KMS-11 (cell line): ENCODE data around the gene PRKCZ.

Experiments used
- H2AFZ ChIP-seq: fragments of 200-600 bp; sonication (generic); 2 replicates; pipeline ENCODE4 v1.6.1; 2016; ENCODE audit warnings: antibody characterized with exemption, mixed run types, low read depth
- H3K27ac ChIP-seq: fragments of 200-600 bp; sonication (generic); 2 replicates; pipeline ENCODE4 v1.6.1; 2016; ENCODE audit warnings: mild to moderate bottlenecking, mixed run types
- H3K27me3 ChIP-seq: fragments of 200-600 bp; sonication (generic); 2 replicates; pipeline ENCODE4 v1.6.1; 2017; ENCODE audit warnings: mild to moderate bottlenecking, low read depth, mixed run types, moderate library complexity; ENCODE audit not compliant: insufficient read depth
- H3K36me3 ChIP-seq: fragments of 200-600 bp; sonication (generic); 2 replicates; pipeline ENCODE4 v1.6.1; 2017; ENCODE audit warnings: mild to moderate bottlenecking, mixed run types; ENCODE audit not compliant: insufficient read depth
- H3K4me1 ChIP-seq: fragments of 200-600 bp; sonication (generic); 2 replicates; pipeline ENCODE4 v1.6.1; 2016; ENCODE audit warnings: mild to moderate bottlenecking, low read depth, mixed run types; ENCODE audit not compliant: poor library complexity, severe bottlenecking
- H3K4me2 ChIP-seq: fragments of 200-600 bp; sonication (generic); 2 replicates; pipeline ENCODE4 v1.7.0; 2016; ENCODE audit warnings: mild to moderate bottlenecking, mixed run types
- H3K4me3 ChIP-seq: fragments of 200-600 bp; sonication (generic); IDR thresholded peaks from 2 replicates; pipeline ENCODE4 v1.6.1; 2017; ENCODE audit warnings: low read depth, low read length, mixed read lengths; ENCODE audit not compliant: insufficient read depth
- H3K79me2 ChIP-seq: fragments of 200-600 bp; sonication (generic); 2 replicates; pipeline ENCODE4 v1.6.1; 2016; ENCODE audit warnings: low read depth, mixed run types; ENCODE audit not compliant: insufficient read depth
- H3K9ac ChIP-seq: fragments of 200-600 bp; sonication (generic); 2 replicates; pipeline ENCODE4 v1.6.1; 2016; ENCODE audit warnings: mild to moderate bottlenecking, mixed run types
- H4K20me1 ChIP-seq: fragments of 200-600 bp; sonication (generic); 2 replicates; pipeline ENCODE4 v1.6.1; 2016; ENCODE audit warnings: mild to moderate bottlenecking, mixed run types; ENCODE audit not compliant: insufficient read depth
- CTCF ChIP-seq: fragments of 200-600 bp; sonication (generic); conservative IDR thresholded peaks from 2 replicates; pipeline ENCODE4 v1.6.1; 2017; ENCODE audit warnings: low read depth, mild to moderate bottlenecking, antibody characterized with exemption, low read length, moderate library complexity, mixed read lengths

PRKCZ gene

GRCh38 chr1:2082064-2082463 is 31.9 kb downstream of the PRKCZ start:
- no peaks in the 10 kb centered on the region for H3K4me1 ChIP-seq
- no peak for TF ChIP-seq CTCF
- no peak overlapping the region for H2AFZ ChIP-seq
- no peak overlapping the region for H3K9ac ChIP-seq
- H3K4me2 ChIP-seq = no peak overlapping the region
- no peak overlapping the region for H3K4me3 ChIP-seq
- H4K20me1 ChIP-seq = no peaks in the 10 kb centered on the region
- H3K27ac ChIP-seq = no peak overlapping the region
- H3K79me2 ChIP-seq = no peaks in the 10 kb centered on the region
- no peaks in the 10 kb centered on the region for H3K36me3 ChIP-seq
- H3K27me3 ChIP-seq = peaks cover 38% of the 10 kb centered on the region

- no peak overlapping the region for H3K4me3 ChIP-seq
- H3K27ac ChIP-seq = no peak overlapping the region
- H3K4me1 ChIP-seq = no peaks in the 10 kb centered on the region
- no peaks in the 10 kb centered on the region for H4K20me1 ChIP-seq
- TF ChIP-seq CTCF = no peak
- no peaks in the 10 kb centered on the region for H3K79me2 ChIP-seq
- H3K9ac ChIP-seq = no peak overlapping the region
- H2AFZ ChIP-seq = no peak overlapping the region
- no peaks in the 10 kb centered on the region for H3K36me3 ChIP-seq
- H3K4me2 ChIP-seq = no peak overlapping the region
- H3K27me3 ChIP-seq = peaks cover 41% of the 10 kb centered on the region
These were observed 33.5 kb downstream of the PRKCZ start for GRCh38 chr1:2083666-2084065.

GRCh38 chr1:2084306-2084705 is 34.1 kb downstream of the PRKCZ start:
- Histone ChIP-seq H4K20me1 (no peaks in the 10 kb centered on the region), H3K4me3 (no peak overlapping the region), H3K79me2 (no peaks in the 10 kb centered on the region), H3K9ac (no peak overlapping the region), H3K27me3 (peaks cover 45% of the 10 kb centered on the region), H3K4me2 (no peak overlapping the region), H3K27ac (no peak overlapping the region), H2AFZ (no peak overlapping the region), H3K36me3 (no peaks in the 10 kb centered on the region), H3K4me1 (no peaks in the 10 kb centered on the region)
- no peak for TF ChIP-seq CTCF

GRCh38 chr1:2085080-2085479 is 34.9 kb downstream of the PRKCZ start:
- Histone ChIP-seq H3K36me3 (no peaks in the 10 kb centered on the region), H3K4me2 (no peak overlapping the region), H2AFZ (no peak overlapping the region), H3K27me3 (peaks cover 49% of the 10 kb centered on the region), H3K4me3 (no peak overlapping the region), H3K27ac (no peak overlapping the region), H4K20me1 (no peaks in the 10 kb centered on the region), H3K9ac (no peak overlapping the region), H3K4me1 (no peaks in the 10 kb centered on the region), H3K79me2 (no peaks in the 10 kb centered on the region)
- TF ChIP-seq CTCF = no peak
